Liver (tissue), 9 donors: ENCODE results near the gene HAPLN2. TPM values are rescaled to one million over a fixed set of nuclear protein-coding genes. Genes with fewer than 3 reads are reported as not detected.

Source experiments
- DNase-seq: peaks from one replicate; pipeline ENCODE4 v3.0.0-alpha.2; 2017; ENCODE audit warnings: low spot score
- H3K27ac ChIP-seq, 2 donors: one replicate each; pipeline ENCODE4 v1.7.0; 2013; ENCODE audit warnings: inconsistent platforms in 2 of 2, low read length in 2 of 2, control low read depth in 1 of 2, low read depth in 1 of 2, mild to moderate bottlenecking in 1 of 2
- H3K27me3 ChIP-seq, 4 donors: one replicate each; pipeline versions ENCODE4 v1.6.1 to v1.7.0; 2013; ENCODE audit warnings: low read length in 3 of 4, inconsistent platforms in 1 of 4, mild to moderate bottlenecking in 1 of 4, moderate library complexity in 1 of 4; ENCODE audit not compliant: control insufficient read depth in 4 of 4, insufficient read depth in 4 of 4
- H3K36me3 ChIP-seq, 4 donors: one replicate each; pipeline versions ENCODE4 v1.6.1 to v1.7.0; 2013; ENCODE audit warnings: low read length in 3 of 4, mild to moderate bottlenecking in 3 of 4, low read depth in 1 of 4, moderate library complexity in 1 of 4; ENCODE audit not compliant: control insufficient read depth in 4 of 4, insufficient read depth in 3 of 4
- H3K4me1 ChIP-seq, 4 donors: one replicate each; pipeline versions ENCODE4 v1.6.1 to v1.7.0; 2013; ENCODE audit warnings: low read length in 3 of 4, mild to moderate bottlenecking in 3 of 4, moderate library complexity in 1 of 4; ENCODE audit not compliant: control insufficient read depth in 4 of 4, insufficient read depth in 4 of 4
- H3K4me3 ChIP-seq, 3 donors: one replicate each; pipeline versions ENCODE4 v1.6.1 to v1.7.0; 2013; ENCODE audit warnings: low read length in 3 of 3, control low read depth in 1 of 3, low read depth in 1 of 3, mild to moderate bottlenecking in 1 of 3
- H3K9ac ChIP-seq, 2 donors: one replicate each; pipeline ENCODE4 v1.7.0; 2013; ENCODE audit warnings: low read length in 2 of 2, mild to moderate bottlenecking in 2 of 2, moderate library complexity in 2 of 2, control low read depth in 1 of 2, low read depth in 1 of 2
- H3K9me3 ChIP-seq, 4 donors: one replicate each; pipeline versions ENCODE4 v1.6.1 to v1.7.0; 2013; ENCODE audit warnings: low read length in 3 of 4; ENCODE audit not compliant: control insufficient read depth in 4 of 4
- EGR1 ChIP-seq, 2 donors: IDR thresholded peaks; 2 replicates each; pipeline ENCODE4 v1.6.1; 2016 to 2018; ENCODE audit warnings: antibody characterized with exemption in 2 of 2, low read depth in 2 of 2
- FOXA1 ChIP-seq: IDR thresholded peaks from 2 replicates; pipeline ENCODE4 v1.6.1; 2016; ENCODE audit warnings: antibody characterized with exemption
- FOXA2 ChIP-seq: IDR thresholded peaks from 2 replicates; pipeline ENCODE4 v1.6.1; 2016; ENCODE audit warnings: antibody characterized with exemption
- GABPA ChIP-seq, 2 donors: IDR thresholded peaks in 1 of 2; conservative IDR thresholded peaks in 1 of 2; 2 replicates each; pipeline ENCODE4 v1.6.1; 2016; ENCODE audit warnings: antibody characterized with exemption in 2 of 2, mild to moderate bottlenecking in 1 of 2, moderate library complexity in 1 of 2
- HNF4A ChIP-seq, 2 donors: conservative IDR thresholded peaks; 2 replicates each; pipeline ENCODE4 v1.6.1; 2016; ENCODE audit warnings: antibody characterized with exemption in 2 of 2, mild to moderate bottlenecking in 2 of 2
- HNF4G ChIP-seq: IDR thresholded peaks from 2 replicates; pipeline ENCODE4 v1.6.1; 2016; ENCODE audit warnings: antibody characterized with exemption
- JUND ChIP-seq, 2 donors: IDR thresholded peaks; 2 replicates each; pipeline ENCODE4 v1.6.1; 2016; ENCODE audit warnings: antibody characterized with exemption in 2 of 2
- NR2F2 ChIP-seq: IDR thresholded peaks from 2 replicates; pipeline ENCODE4 v1.6.1; 2016; ENCODE audit warnings: antibody characterized with exemption
- RAD21 ChIP-seq, 2 donors: IDR thresholded peaks; 2 replicates each; pipeline ENCODE4 v1.6.1; 2016; ENCODE audit warnings: antibody characterized with exemption in 2 of 2, mild to moderate bottlenecking in 2 of 2
- RXRA ChIP-seq, 2 donors: IDR thresholded peaks; 2 replicates each; pipeline ENCODE4 v1.6.1; 2017 to 2018; ENCODE audit warnings: antibody characterized with exemption in 2 of 2, mild to moderate bottlenecking in 1 of 2
- SP1 ChIP-seq: IDR thresholded peaks from 2 replicates; pipeline ENCODE4 v1.6.1; 2018; ENCODE audit warnings: antibody characterized with exemption, mild to moderate bottlenecking
- TAF1 ChIP-seq: conservative IDR thresholded peaks from 2 replicates; pipeline ENCODE4 v1.6.1; 2016; ENCODE audit warnings: antibody characterized with exemption, mild to moderate bottlenecking
- YY1 ChIP-seq: IDR thresholded peaks from 2 replicates; pipeline ENCODE4 v1.6.1; 2016; ENCODE audit warnings: antibody characterized with exemption, mild to moderate bottlenecking
- whole genome bisulfite sequencing: extraction: QIAGEN DNeasy Blood & Tissue Kit; methylation state at CpG from one replicate; pipeline ENCODE4 v1.1.7; 2013; 5-methylcytosine and 5-hydroxymethylcytosine counted together
- polyA plus RNA-seq, 2 donors: library from polyadenylated mRNA; stranded (reverse) in 1 of 2; unstranded in 1 of 2; fragments of 200-250 nt in 1 of 2; fragments of >200 nt in 1 of 2; fragmentation: Nextera tagmentation in 1 of 2; extraction: Ambion mirVana in 1 of 2; gene quantifications; one replicate each; pipeline versions ENCODE4 v1.2.1 to v1.2.3, GENCODE V29; 2013 to 2015
- total RNA-seq, 2 donors: library from RNA; depleted of rRNA; stranded (reverse); fragments of >200 nt; gene quantifications; one replicate each; pipeline ENCODE4 v1.2.3, GENCODE V29; 2014
- TF ChIP-seq, protein P1 (sequence below): IDR thresholded peaks from 2 replicates; pipeline ENCODE4 v1.6.1; 2016; ENCODE audit warnings: antibody characterized with exemption
- TF ChIP-seq, protein P2 (sequence below): IDR thresholded peaks from 2 replicates; pipeline ENCODE4 v1.6.1; 2016; ENCODE audit warnings: antibody characterized with exemption
- TF ChIP-seq, protein P3 (sequence below): fragments of 150-350 bp; IDR thresholded peaks from 2 replicates; pipeline ENCODE4 v1.5.1; 2017; ENCODE audit warnings: improper control_type of control experiment, low read depth, low read length; ENCODE audit not compliant: missing input control
- TF ChIP-seq, protein P4 (sequence below): IDR thresholded peaks from 2 replicates; pipeline ENCODE4 v1.6.1; 2016; ENCODE audit warnings: antibody characterized with exemption
- TF ChIP-seq, protein P5 (sequence below): IDR thresholded peaks from 2 replicates; pipeline ENCODE4 v1.6.1; 2016; ENCODE audit warnings: antibody characterized with exemption, mild to moderate bottlenecking
- donor health status: healthy.
- donor health status: healthy.
- donor health status: healthy.
- donor health status: healthy.
- donor health status: healthy.

The HAPLN2 gene
- total and polyA plus RNA-seq, 4 donors: 0.03 to 0.08 TPM; not detected in 2

DNA sequence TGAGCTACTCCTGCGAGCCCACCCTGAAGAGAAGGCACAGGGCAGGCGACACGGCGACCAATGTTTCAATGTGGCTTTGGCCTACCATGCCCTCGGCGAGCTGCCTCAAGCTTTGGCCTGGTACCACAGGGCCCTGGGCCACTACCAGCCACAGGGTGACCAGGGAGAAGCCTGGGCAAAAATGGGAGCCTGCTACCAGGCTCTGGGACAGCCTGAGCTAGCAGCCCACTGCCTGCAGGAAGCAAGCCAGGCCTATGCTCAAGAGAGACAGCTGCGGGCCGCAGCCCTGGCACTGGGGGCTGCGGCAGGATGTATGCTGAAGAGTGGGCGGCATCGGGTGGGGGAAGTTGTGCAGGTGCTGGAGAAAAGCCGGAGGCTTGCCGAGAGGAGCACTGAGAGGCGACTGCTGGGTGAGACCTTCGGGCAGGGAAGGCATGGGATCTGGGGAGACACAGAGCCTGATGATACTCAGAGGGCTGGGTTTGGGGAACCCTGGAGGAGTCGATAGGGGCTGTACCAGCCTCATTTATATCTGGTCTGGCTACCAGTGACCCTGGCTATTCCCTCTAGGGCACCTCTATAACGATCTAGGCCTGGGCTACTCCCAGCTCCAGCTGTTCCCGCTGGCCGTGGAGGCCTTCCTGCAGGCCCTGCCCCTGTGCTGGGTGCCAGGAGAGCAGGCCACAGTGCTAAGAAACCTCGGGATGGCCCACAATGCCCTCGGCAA lies 37.4 kb upstream of the HAPLN2 start (continued):
- TF ChIP-seq, protein P1, sequence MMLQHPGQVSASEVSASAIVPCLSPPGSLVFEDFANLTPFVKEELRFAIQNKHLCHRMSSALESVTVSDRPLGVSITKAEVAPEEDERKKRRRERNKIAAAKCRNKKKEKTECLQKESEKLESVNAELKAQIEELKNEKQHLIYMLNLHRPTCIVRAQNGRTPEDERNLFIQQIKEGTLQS: no peak
- TF ChIP-seq HNF4G: no peak
- no peak for TF ChIP-seq FOXA1
- TF ChIP-seq HNF4A (conservative IDR thresholded peaks at IDR 0.05): no peak

DNA sequence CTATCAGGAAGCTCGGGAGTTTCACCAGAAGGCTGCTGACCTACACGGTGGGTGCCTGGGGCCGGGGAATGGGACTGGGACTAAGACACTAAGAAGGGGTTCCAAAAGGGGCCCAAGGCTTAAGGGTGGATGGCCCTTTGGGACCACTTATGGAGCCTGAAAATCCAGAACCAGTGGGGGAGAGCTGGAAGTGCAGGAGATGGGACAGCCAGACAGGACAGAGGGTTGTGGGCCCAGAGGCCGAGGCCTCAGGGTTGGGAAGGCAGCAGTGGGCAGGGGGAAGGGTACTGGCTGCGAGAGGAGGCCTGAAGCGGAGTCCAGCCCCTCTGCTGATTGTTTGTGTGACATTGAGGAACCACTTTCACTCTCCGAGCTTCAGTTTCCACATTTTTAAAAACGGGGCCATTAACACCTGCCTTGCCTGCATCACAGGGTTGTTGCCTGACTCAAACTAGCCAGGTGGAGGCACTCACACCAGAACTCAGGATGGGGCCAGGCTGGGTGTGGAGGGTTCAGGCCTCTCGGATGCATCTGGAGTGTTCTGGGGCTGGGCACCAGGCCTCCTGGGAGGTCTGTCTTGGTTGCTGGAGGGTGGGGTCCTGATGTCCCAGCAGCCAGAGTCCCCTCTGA lies 36.7 kb upstream of the HAPLN2 start:
- Histone ChIP-seq H3K36me3 (no peaks in the 10 kb centered on the region), H3K4me3 (no peak overlapping the region), H3K4me1 (no peaks in the 10 kb centered on the region), H3K9ac (no peak overlapping the region), H3K9me3 (no peaks in the 10 kb centered on the region), H3K27ac (no peak overlapping the region), H3K27me3 (peaks cover 0 to 2% (median 0%) of the 10 kb centered on the region in 4 donors)
- WGBS: 79% methylated on average over 9 of the region's 9 CpGs
- no peak for DNase-seq
- TF ChIP-seq, protein P2, sequence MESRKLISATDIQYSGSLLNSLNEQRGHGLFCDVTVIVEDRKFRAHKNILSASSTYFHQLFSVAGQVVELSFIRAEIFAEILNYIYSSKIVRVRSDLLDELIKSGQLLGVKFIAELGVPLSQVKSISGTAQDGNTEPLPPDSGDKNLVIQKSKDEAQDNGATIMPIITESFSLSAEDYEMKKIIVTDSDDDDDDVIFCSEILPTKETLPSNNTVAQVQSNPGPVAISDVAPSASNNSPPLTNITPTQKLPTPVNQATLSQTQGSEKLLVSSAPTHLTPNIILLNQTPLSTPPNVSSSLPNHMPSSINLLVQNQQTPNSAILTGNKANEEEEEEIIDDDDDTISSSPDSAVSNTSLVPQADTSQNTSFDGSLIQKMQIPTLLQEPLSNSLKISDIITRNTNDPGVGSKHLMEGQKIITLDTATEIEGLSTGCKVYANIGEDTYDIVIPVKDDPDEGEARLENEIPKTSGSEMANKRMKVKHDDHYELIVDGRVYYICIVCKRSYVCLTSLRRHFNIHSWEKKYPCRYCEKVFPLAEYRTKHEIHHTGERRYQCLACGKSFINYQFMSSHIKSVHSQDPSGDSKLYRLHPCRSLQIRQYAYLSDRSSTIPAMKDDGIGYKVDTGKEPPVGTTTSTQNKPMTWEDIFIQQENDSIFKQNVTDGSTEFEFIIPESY: no peak
- TF ChIP-seq HNF4G (no peak), SP1 (no peak), RAD21 (IDR thresholded peaks at IDR 0.05) (no peak), GABPA (IDR thresholded peaks at IDR 0.05 in 1 of 2, conservative IDR thresholded peaks at IDR 0.05 in 1 of 2) (no peak), FOXA1 (no peak), HNF4A (conservative IDR thresholded peaks at IDR 0.05) (no peak)
- TF ChIP-seq, protein P3, sequence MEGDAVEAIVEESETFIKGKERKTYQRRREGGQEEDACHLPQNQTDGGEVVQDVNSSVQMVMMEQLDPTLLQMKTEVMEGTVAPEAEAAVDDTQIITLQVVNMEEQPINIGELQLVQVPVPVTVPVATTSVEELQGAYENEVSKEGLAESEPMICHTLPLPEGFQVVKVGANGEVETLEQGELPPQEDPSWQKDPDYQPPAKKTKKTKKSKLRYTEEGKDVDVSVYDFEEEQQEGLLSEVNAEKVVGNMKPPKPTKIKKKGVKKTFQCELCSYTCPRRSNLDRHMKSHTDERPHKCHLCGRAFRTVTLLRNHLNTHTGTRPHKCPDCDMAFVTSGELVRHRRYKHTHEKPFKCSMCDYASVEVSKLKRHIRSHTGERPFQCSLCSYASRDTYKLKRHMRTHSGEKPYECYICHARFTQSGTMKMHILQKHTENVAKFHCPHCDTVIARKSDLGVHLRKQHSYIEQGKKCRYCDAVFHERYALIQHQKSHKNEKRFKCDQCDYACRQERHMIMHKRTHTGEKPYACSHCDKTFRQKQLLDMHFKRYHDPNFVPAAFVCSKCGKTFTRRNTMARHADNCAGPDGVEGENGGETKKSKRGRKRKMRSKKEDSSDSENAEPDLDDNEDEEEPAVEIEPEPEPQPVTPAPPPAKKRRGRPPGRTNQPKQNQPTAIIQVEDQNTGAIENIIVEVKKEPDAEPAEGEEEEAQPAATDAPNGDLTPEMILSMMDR: no peak
- TF ChIP-seq, protein P1: no peak

DNA sequence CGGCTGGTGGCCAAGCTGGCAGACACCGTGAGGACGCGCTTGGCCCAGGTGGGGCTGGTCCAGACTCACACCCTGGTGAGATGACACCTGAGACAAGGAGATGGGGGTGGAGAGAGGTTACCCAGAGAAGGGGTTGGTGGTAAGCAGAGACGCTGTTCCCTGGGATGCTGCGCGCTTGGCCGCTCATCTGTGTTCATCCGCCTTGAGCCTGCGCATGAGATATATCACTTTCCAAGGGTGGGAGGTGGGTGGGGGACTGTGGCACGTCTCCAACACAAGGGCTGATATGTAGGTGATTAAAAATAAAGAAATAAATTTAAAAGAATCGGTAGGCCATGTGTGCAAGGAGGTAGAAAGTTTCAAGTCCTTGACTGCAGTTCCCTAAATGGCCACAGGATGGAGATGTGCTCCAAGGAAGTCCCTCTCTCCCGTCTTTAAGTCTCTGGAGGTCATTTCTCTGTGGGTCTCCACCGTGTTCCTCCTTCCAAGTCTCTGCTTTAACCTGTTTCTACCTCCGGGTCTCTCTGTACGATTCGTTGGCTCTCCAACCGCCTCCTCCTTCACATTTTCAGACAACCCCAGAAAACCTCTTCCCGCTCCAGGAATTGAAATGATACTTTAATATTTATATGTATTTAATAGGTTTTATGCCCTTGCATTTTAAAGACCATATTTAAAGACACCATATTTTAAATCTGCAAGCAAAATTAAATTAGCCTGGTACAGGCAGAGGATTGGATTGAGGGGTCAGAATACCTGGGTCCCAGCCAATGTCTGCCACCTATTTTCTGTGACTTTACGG lies 35.2 kb upstream of the HAPLN2 start:
- H3K9me3 ChIP-seq: no peaks in the 10 kb centered on the region
- no peak overlapping the region for H3K27ac ChIP-seq
- no peaks in the 10 kb centered on the region for H3K4me1 ChIP-seq
- no peak overlapping the region for H3K9ac ChIP-seq
- H3K36me3 ChIP-seq: no peaks in the 10 kb centered on the region
- DNase-seq: peak; percentile 73
- H3K27me3 ChIP-seq: peaks cover 0 to 2% (median 0%) of the 10 kb centered on the region in 4 donors
- WGBS: 56% methylated on average over 20 of the region's 20 CpGs
- H3K4me3 ChIP-seq: no peak overlapping the region
- TF ChIP-seq JUND (IDR thresholded peaks at IDR 0.05) (no peak), GABPA (IDR thresholded peaks at IDR 0.05 in 1 of 2, conservative IDR thresholded peaks at IDR 0.05 in 1 of 2) (no peak), RXRA (IDR thresholded peaks at IDR 0.05) (no peak), NR2F2 (no peak), RAD21 (IDR thresholded peaks at IDR 0.05) (peak; percentile 86 to 91), FOXA1 (no peak), TAF1 (no peak), HNF4G (no peak), SP1 (no peak), HNF4A (conservative IDR thresholded peaks at IDR 0.05) (peak in 1 of 2 donors; percentile 6), EGR1 (IDR thresholded peaks at IDR 0.05; ENCODE audit: low read depth in 2 of 2) (no peak), FOXA2 (no peak), YY1 (no peak)
- TF ChIP-seq, protein P4, sequence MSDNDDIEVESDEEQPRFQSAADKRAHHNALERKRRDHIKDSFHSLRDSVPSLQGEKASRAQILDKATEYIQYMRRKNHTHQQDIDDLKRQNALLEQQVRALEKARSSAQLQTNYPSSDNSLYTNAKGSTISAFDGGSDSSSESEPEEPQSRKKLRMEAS: no peak
- TF ChIP-seq, protein P5, sequence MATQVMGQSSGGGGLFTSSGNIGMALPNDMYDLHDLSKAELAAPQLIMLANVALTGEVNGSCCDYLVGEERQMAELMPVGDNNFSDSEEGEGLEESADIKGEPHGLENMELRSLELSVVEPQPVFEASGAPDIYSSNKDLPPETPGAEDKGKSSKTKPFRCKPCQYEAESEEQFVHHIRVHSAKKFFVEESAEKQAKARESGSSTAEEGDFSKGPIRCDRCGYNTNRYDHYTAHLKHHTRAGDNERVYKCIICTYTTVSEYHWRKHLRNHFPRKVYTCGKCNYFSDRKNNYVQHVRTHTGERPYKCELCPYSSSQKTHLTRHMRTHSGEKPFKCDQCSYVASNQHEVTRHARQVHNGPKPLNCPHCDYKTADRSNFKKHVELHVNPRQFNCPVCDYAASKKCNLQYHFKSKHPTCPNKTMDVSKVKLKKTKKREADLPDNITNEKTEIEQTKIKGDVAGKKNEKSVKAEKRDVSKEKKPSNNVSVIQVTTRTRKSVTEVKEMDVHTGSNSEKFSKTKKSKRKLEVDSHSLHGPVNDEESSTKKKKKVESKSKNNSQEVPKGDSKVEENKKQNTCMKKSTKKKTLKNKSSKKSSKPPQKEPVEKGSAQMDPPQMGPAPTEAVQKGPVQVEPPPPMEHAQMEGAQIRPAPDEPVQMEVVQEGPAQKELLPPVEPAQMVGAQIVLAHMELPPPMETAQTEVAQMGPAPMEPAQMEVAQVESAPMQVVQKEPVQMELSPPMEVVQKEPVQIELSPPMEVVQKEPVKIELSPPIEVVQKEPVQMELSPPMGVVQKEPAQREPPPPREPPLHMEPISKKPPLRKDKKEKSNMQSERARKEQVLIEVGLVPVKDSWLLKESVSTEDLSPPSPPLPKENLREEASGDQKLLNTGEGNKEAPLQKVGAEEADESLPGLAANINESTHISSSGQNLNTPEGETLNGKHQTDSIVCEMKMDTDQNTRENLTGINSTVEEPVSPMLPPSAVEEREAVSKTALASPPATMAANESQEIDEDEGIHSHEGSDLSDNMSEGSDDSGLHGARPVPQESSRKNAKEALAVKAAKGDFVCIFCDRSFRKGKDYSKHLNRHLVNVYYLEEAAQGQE: no peak
